Cerebellar nuclear complex (tissue), 1 donor: ENCODE data around the gene MMRN2.
"Not testable (repeated sequence)": the region's sequence is repeated elsewhere in the genome, so short reads cannot be mapped to it uniquely, and the experiment has no call there.

ENCODE experiments used
- DNase-seq, 2 experiments: peaks; one replicate each; lab custom pipeline; 2025; lab: John Stamatoyannopoulos, UW

MMRN2 gene

GRCh38 chr10:86940677-86941076, 16.7 kb downstream of the MMRN2 start:
- DNase-seq = no peak

- not testable (repeated sequence) for DNase-seq
Measured at GRCh38 chr10:86940076-86940475, 17.3 kb downstream of the MMRN2 start.

- no peak for DNase-seq
Measured at GRCh38 chr10:86938260-86938659, 19.2 kb downstream of the MMRN2 start.

- no peak for DNase-seq
Measured at GRCh38 chr10:86937502-86938154, 19.8 kb downstream of the MMRN2 start.

GRCh38 chr10:86936661-86937501, 20.5 kb downstream of the MMRN2 start:
- DNase-seq = no peak

- DNase-seq = not testable (repeated sequence)
Measured at GRCh38 chr10:86934162-86934711, 23.2 kb downstream of the MMRN2 start.

GRCh38 chr10:86932674-86933073, 24.7 kb downstream of the MMRN2 start:
- no peak for DNase-seq

- no peak for DNase-seq
Measured at GRCh38 chr10:86931872-86932271, 25.5 kb downstream of the MMRN2 start.

- no peak for DNase-seq
Measured at GRCh38 chr10:86929468-86930380, 27.7 kb downstream of the MMRN2 start.

GRCh38 chr10:86922553-86922961, 34.9 kb downstream of the MMRN2 start:
- no peak for DNase-seq

GRCh38 chr10:86918022-86918471, 39.4 kb downstream of the MMRN2 start:
- no peak for DNase-seq

GRCh38 chr10:86914734-86915133, 42.7 kb downstream of the MMRN2 start:
- DNase-seq = no peak

GRCh38 chr10:86905429-86905828, 52.0 kb downstream of the MMRN2 start:
- no peak for DNase-seq

- no peak for DNase-seq
Measured at GRCh38 chr10:86904600-86904999, 52.8 kb downstream of the MMRN2 start.

GRCh38 chr10:86900955-86901354, 56.5 kb downstream of the MMRN2 start:
- DNase-seq = peak in 1 of 2 experiments; percentile 19

GRCh38 chr10:86899670-86900276, 57.6 kb downstream of the MMRN2 start:
- DNase-seq = peak in 1 of 2 experiments; percentile 6

- DNase-seq = no peak
Measured at GRCh38 chr10:86899132-86899531, 58.3 kb downstream of the MMRN2 start.

GRCh38 chr10:86898511-86898910, 58.9 kb downstream of the MMRN2 start:
- no peak for DNase-seq

GRCh38 chr10:86889997-86890396, 67.4 kb downstream of the MMRN2 start:
- DNase-seq = no peak

GRCh38 chr10:86888585-86889381, 68.6 kb downstream of the MMRN2 start:
- DNase-seq = no peak
